HepG2 (cell line): ENCODE data around the gene ALG3. TPM values are rescaled to one million over a fixed set of nuclear protein-coding genes. Genes with fewer than 3 reads are reported as not detected.

Source experiments
- HNF4G ChIP-seq, 2 experiments: sonication (generic) in 1 of 2; formaldehyde crosslinking in 1 of 2; IDR thresholded peaks; 2 replicates each; pipeline versions ENCODE4 v1.4.0 to v1.6.1; 2011 to 2020; ENCODE audit warnings: borderline replicate concordance in 2 of 2, low read depth in 2 of 2, mild to moderate bottlenecking in 2 of 2, low read length in 1 of 2, missing genetic modification reagents in 1 of 2, moderate library complexity in 1 of 2
- KDM1A ChIP-seq: IDR thresholded peaks from 2 replicates; pipeline ENCODE4 v1.6.1; 2016; ENCODE audit warnings: missing compliant biosample characterization
- KDM3A ChIP-seq: IDR thresholded peaks from 2 replicates; pipeline ENCODE4 v1.6.1; 2018; ENCODE audit warnings: low read depth, missing compliant biosample characterization
- LRRFIP1 ChIP-seq: sonication (generic); formaldehyde crosslinking; conservative IDR thresholded peaks from 2 replicates; pipeline ENCODE4 v1.4.0; 2020; ENCODE audit warnings: missing genetic modification reagents
- NR2C2 ChIP-seq: sonication (generic); formaldehyde crosslinking; IDR thresholded peaks from 2 replicates; pipeline ENCODE4 v1.4.0; 2020; ENCODE audit warnings: missing genetic modification reagents, mild to moderate bottlenecking, moderate library complexity, borderline replicate concordance
- SKI ChIP-seq: fragments of 450-650 bp; IDR thresholded peaks from one replicate; pipeline ENCODE4 v1.6.1; 2018; ENCODE audit warnings: mild to moderate bottlenecking; ENCODE audit not compliant: partially characterized antibody
- SP2 ChIP-seq: sonication (generic); formaldehyde crosslinking; IDR thresholded peaks from 2 replicates; pipeline ENCODE4 v1.5.1; 2020; ENCODE audit warnings: mild to moderate bottlenecking, missing genetic modification reagents
- ZHX2 ChIP-seq, 2 experiments: sonication (generic) in 1 of 2; formaldehyde crosslinking in 1 of 2; IDR thresholded peaks; 2 replicates each; pipeline versions ENCODE4 v1.6.1 to v1.9.0; 2014 to 2022; ENCODE audit warnings: antibody characterized with exemption in 1 of 2, borderline replicate concordance in 1 of 2, inconsistent platforms in 1 of 2, low read depth in 1 of 2, missing genetic modification reagents in 1 of 2
- ZNF207 ChIP-seq: fragments of 450-650 bp; IDR thresholded peaks from 2 replicates; pipeline ENCODE4 v1.6.1; 2016; ENCODE audit warnings: antibody characterized with exemption, borderline replicate concordance
- ZNF263 ChIP-seq: sonication (generic); formaldehyde crosslinking; IDR thresholded peaks from 2 replicates; pipeline ENCODE4 v1.4.0; 2020; ENCODE audit warnings: missing genetic modification reagents
- ZNF350 ChIP-seq: sonication (generic); formaldehyde crosslinking; IDR thresholded peaks from 2 replicates; pipeline ENCODE4 v1.4.0; 2020; ENCODE audit warnings: mild to moderate bottlenecking, low read depth, missing genetic modification reagents, borderline replicate concordance
- ZNF710 ChIP-seq: sonication (generic); formaldehyde crosslinking; IDR thresholded peaks from 2 replicates; pipeline ENCODE4 v1.5.0; 2020; ENCODE audit warnings: mild to moderate bottlenecking, missing genetic modification reagents, borderline replicate concordance
- ZNF746 ChIP-seq: sonication (generic); formaldehyde crosslinking; IDR thresholded peaks from 2 replicates; pipeline ENCODE4 v1.8.0; 2022; ENCODE audit warnings: mild to moderate bottlenecking, missing genetic modification reagents
- ZSCAN22 ChIP-seq: sonication (generic); formaldehyde crosslinking; IDR thresholded peaks from 2 replicates; pipeline ENCODE4 v1.4.0; 2020; ENCODE audit warnings: mild to moderate bottlenecking, missing genetic modification reagents
- polyA plus RNA-seq, 8 experiments: library from polyadenylated mRNA; depleted of rRNA in 3 of 8; stranded (reverse) in 7 of 8; unstranded in 1 of 8; fragments of >200 nt; fragmentation: Illumina TruSeq in 4 of 8; extraction: Trizol in 4 of 8; gene quantifications; 2 replicates each; pipeline versions ENCODE4 v1.2.1 to v1.2.3, GENCODE V29; 2011 to 2016; ENCODE audit warnings: low read depth in 4 of 8, missing spikeins in 1 of 8, mixed read lengths in 1 of 8; ENCODE audit not compliant: insufficient read depth in 1 of 8
- total RNA-seq, 5 experiments: library from RNA; depleted of rRNA; stranded (reverse); fragments of >200 nt; fragmentation: Illumina TruSeq; extraction: Trizol; gene quantifications; 2 replicates each; pipeline ENCODE4 v1.2.3, GENCODE V29; 2016; ENCODE audit warnings: low read depth in 1 of 5
- TF ChIP-seq, protein P1 (sequence below): sonication (generic); formaldehyde crosslinking; IDR thresholded peaks from 2 replicates; pipeline ENCODE4 v1.5.0; 2020; ENCODE audit warnings: missing genetic modification reagents, mild to moderate bottlenecking, borderline replicate concordance

The ALG3 gene
- total and polyA plus RNA-seq, 2 of the 13 experiments (the other 11 are each of a cell fraction or from before 2014, with no cell fraction given): 46.6 to 57.1 TPM

DNA sequence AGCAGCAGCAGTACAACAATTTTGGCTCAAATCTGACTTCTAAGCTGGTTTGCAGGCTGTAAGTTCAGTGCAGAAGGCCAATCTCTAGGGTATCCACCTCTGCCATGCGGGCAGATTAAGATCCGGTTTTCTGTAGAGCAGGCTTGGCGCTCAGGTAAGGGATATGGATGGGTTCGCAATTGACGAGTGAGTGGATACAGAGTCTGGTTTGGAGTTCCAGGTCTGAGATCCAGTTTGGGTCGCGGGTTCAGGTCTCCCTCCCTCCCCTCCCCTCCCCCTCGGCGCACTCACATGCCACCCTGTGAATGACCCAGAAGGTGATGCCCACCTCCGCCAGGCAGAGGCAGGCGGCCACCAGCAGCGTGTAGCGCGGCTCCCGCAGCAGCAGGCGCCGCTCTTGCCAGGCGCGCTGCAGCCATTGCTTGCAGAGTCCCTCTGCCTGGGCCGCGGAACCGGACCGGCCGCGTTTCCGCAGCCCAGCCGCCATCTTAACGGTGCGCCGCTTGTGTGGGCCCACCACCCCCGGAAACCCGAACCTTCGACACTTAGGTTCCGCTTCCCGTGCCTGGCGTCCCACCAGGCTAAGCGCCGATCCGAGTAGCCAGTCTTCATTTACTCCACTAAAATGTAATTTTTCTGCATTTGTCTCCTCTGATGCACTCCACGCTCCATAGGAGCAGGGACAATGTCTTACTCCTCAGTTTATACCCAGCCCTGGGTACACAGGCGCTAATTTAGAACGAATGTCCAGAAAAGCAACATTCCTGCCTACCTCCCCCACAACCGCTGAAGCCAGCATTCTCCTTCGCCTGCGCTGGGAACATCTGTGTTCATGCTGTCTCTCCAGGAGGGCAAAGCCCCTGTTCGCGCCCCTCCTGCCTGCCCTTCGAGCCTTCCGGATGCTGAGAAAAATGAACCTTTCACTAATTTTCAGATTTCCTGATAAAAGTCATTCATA is at the start of gene ALG3 (continued):
- TF ChIP-seq ZHX2 (IDR thresholded peaks at IDR 0.05; ENCODE audit: low read depth) (peak; percentile 96), ZHX2 (CRISPR knock-in tag; IDR thresholded peaks at IDR 0.05; ENCODE audit: borderline replicate concordance) (no peak), KDM1A (no peak), HNF4G (IDR thresholded peaks at IDR 0.05; ENCODE audit: borderline replicate concordance, low read depth, low read length) (no peak; the same call in 1 of the 2 replicates), HNF4G (CRISPR knock-in tag; IDR thresholded peaks at IDR 0.05; ENCODE audit: borderline replicate concordance, low read depth) (no peak), ZNF350 (CRISPR knock-in tag) (no peak; the same call in 1 of the 2 replicates), ZNF746 (0 out of 2 replicates have a peak, but pooled peaks have one; percentile 60), ZNF263 (peak; percentile 47; the same call in 1 of the 2 replicates), SP2 (CRISPR knock-in tag) (peak; percentile 38; the same call in 1 of the 2 replicates), NR2C2 (peak; percentile 68), LRRFIP1 (CRISPR knock-in tag) (0 out of 2 replicates have a peak, but pooled peaks have one; percentile 12), KDM3A (CRISPR knock-in tag) (peak; percentile 43; the same call in 1 of the 2 replicates), SKI (peak; percentile 41), ZNF207 (no peak), ZSCAN22 (0 out of 2 replicates have a peak, but pooled peaks have one; percentile 64), ZNF710 (no peak; the same call in 1 of the 2 replicates)
- TF ChIP-seq, protein P1, sequence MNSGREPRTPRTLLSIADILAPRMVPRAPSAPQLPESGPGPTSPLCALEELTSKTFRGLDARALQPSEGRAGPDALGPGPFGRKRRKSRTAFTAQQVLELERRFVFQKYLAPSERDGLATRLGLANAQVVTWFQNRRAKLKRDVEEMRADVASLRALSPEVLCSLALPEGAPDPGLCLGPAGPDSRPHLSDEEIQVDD (CRISPR knock-in tag): no peak
